Activated T-cell treated with anti-CD3 and anti-CD28 coated beads for 24 hours (primary cell): ENCODE data around the gene CAB39.

Experiments
- DNase-seq: peaks from one replicate; pipeline ENCODE4 v3.0.0-alpha.2; 2020; ENCODE audit warnings: low read depth

CAB39 gene

GRCh38 chr2:230757476-230757875 lies 44.8 kb downstream of the CAB39 start:
- no peak for DNase-seq

- DNase-seq, result no peak
These were observed 46.2 kb downstream of the CAB39 start for GRCh38 chr2:230758566-230759480.

- DNase-seq, result no peak
These were observed 47.0 kb downstream of the CAB39 start for GRCh38 chr2:230759481-230760167.

GRCh38 chr2:230761704-230762103 lies 49.1 kb downstream of the CAB39 start:
- DNase-seq, result no peak

- no peak for DNase-seq
These were observed 49.8 kb downstream of the CAB39 start for GRCh38 chr2:230762317-230762896.

- no peak for DNase-seq
These were observed 51.7 kb downstream of the CAB39 start for GRCh38 chr2:230764346-230764745.

GRCh38 chr2:230765611-230766300 lies 53.1 kb downstream of the CAB39 start:
- no peak for DNase-seq

- DNase-seq, result no peak
These were observed 55.3 kb downstream of the CAB39 start for GRCh38 chr2:230767862-230768388.

GRCh38 chr2:230770804-230771203 lies 58.2 kb downstream of the CAB39 start:
- DNase-seq, result no peak

- no peak for DNase-seq
These were observed 59.5 kb downstream of the CAB39 start for GRCh38 chr2:230772156-230772555.

- no peak for DNase-seq
These were observed 60.6 kb downstream of the CAB39 start for GRCh38 chr2:230773039-230773773.

- DNase-seq, result no peak
These were observed 61.8 kb downstream of the CAB39 start for GRCh38 chr2:230774348-230774951.

- DNase-seq, result no peak
These were observed 63.1 kb downstream of the CAB39 start for GRCh38 chr2:230775737-230776136.

GRCh38 chr2:230777721-230778120 lies 65.1 kb downstream of the CAB39 start:
- no peak for DNase-seq

GRCh38 chr2:230778350-230779063 lies 65.9 kb downstream of the CAB39 start:
- DNase-seq, result no peak

- no peak for DNase-seq
These were observed 66.5 kb downstream of the CAB39 start for GRCh38 chr2:230779126-230779525.

GRCh38 chr2:230779607-230780006 lies 67.0 kb downstream of the CAB39 start:
- DNase-seq, result no peak

GRCh38 chr2:230781130-230781797 lies 68.6 kb downstream of the CAB39 start:
- no peak for DNase-seq

- no peak for DNase-seq
These were observed 70.5 kb downstream of the CAB39 start for GRCh38 chr2:230783101-230783500.

GRCh38 chr2:230784795-230785194 lies 72.2 kb downstream of the CAB39 start:
- no peak for DNase-seq
